ENCODE results near the gene PRKCB.
A peak's percentile ranks its signal among the peaks of the same experiment; 100 is the strongest.

Gene PRKCB

GRCh38 chr16:23868136-23868535 is 32.4 kb downstream of the PRKCB start:
- no peak for DNase-seq (ENCODE audit: low read depth)
- no peak overlapping the region for H3K4me3 ChIP-seq (ENCODE audit: low read depth, low read length)
- TF ChIP-seq MAX (IDR thresholded peaks at IDR 0.05; ENCODE audit: low read depth, low read length) (no peak), POLR2A (IDR thresholded peaks at IDR 0.05; ENCODE audit: extremely low read depth, insufficient read length) (no peak), CTCF (IDR thresholded peaks at IDR 0.05; ENCODE audit: low read depth, low read length) (no peak), MYC (IDR thresholded peaks at IDR 0.05; ENCODE audit: low read depth, low read length) (no peak)

- TF ChIP-seq MAX (IDR thresholded peaks at IDR 0.05; ENCODE audit: low read depth, low read length): no peak
- TF ChIP-seq CTCF (IDR thresholded peaks at IDR 0.05; ENCODE audit: low read depth, low read length): no peak
- no peak for TF ChIP-seq MYC (IDR thresholded peaks at IDR 0.05; ENCODE audit: low read depth, low read length)
- TF ChIP-seq POLR2A (IDR thresholded peaks at IDR 0.05; ENCODE audit: extremely low read depth, insufficient read length): no peak
- H3K4me3 ChIP-seq (ENCODE audit: low read depth, low read length): no peak overlapping the region
- peak; percentile 68 for DNase-seq (ENCODE audit: low read depth)
These were observed 33.3 kb downstream of the PRKCB start for GRCh38 chr16:23869052-23869451.

GRCh38 chr16:23871924-23872323 is 36.1 kb downstream of the PRKCB start:
- no peak overlapping the region for H3K4me3 ChIP-seq (ENCODE audit: low read depth, low read length)
- no peak for DNase-seq (ENCODE audit: low read depth)
- no peak for TF ChIP-seq MAX (IDR thresholded peaks at IDR 0.05; ENCODE audit: low read depth, low read length)
- TF ChIP-seq CTCF (IDR thresholded peaks at IDR 0.05; ENCODE audit: low read depth, low read length): no peak
- TF ChIP-seq MYC (IDR thresholded peaks at IDR 0.05; ENCODE audit: low read depth, low read length): no peak
- TF ChIP-seq POLR2A (IDR thresholded peaks at IDR 0.05; ENCODE audit: extremely low read depth, insufficient read length): no peak

GRCh38 chr16:23874613-23875294 is 39.0 kb downstream of the PRKCB start:
- H3K4me3 ChIP-seq (ENCODE audit: low read depth, low read length): no peak overlapping the region
- no peak for TF ChIP-seq CTCF (IDR thresholded peaks at IDR 0.05; ENCODE audit: low read depth, low read length)
- TF ChIP-seq POLR2A (IDR thresholded peaks at IDR 0.05; ENCODE audit: extremely low read depth, insufficient read length): no peak
- no peak for TF ChIP-seq MYC (IDR thresholded peaks at IDR 0.05; ENCODE audit: low read depth, low read length)
- no peak for TF ChIP-seq MAX (IDR thresholded peaks at IDR 0.05; ENCODE audit: low read depth, low read length)
- no peak for DNase-seq (ENCODE audit: low read depth)

- H3K4me3 ChIP-seq (ENCODE audit: low read depth, low read length): no peak overlapping the region
- TF ChIP-seq MAX (IDR thresholded peaks at IDR 0.05; ENCODE audit: low read depth, low read length): no peak
- TF ChIP-seq MYC (IDR thresholded peaks at IDR 0.05; ENCODE audit: low read depth, low read length): no peak
- TF ChIP-seq POLR2A (IDR thresholded peaks at IDR 0.05; ENCODE audit: extremely low read depth, insufficient read length): no peak
- no peak for TF ChIP-seq CTCF (IDR thresholded peaks at IDR 0.05; ENCODE audit: low read depth, low read length)
- no peak for DNase-seq (ENCODE audit: low read depth)
These were observed 40.6 kb downstream of the PRKCB start for GRCh38 chr16:23876256-23876896.

All from NB4 (cell line).